NCI-H128 (cell line): Measurements from ENCODE around the gene RDM1.
"Not testable (repeated sequence)": the region's sequence is repeated elsewhere in the genome, so short reads cannot be mapped to it uniquely, and the experiment has no call there.

Experiments
- DNase-seq: peaks from one replicate; lab custom pipeline; 2025; ENCODE audit not compliant: unreplicated experiment; lab: John Stamatoyannopoulos, UW

RDM1 gene

DNA sequence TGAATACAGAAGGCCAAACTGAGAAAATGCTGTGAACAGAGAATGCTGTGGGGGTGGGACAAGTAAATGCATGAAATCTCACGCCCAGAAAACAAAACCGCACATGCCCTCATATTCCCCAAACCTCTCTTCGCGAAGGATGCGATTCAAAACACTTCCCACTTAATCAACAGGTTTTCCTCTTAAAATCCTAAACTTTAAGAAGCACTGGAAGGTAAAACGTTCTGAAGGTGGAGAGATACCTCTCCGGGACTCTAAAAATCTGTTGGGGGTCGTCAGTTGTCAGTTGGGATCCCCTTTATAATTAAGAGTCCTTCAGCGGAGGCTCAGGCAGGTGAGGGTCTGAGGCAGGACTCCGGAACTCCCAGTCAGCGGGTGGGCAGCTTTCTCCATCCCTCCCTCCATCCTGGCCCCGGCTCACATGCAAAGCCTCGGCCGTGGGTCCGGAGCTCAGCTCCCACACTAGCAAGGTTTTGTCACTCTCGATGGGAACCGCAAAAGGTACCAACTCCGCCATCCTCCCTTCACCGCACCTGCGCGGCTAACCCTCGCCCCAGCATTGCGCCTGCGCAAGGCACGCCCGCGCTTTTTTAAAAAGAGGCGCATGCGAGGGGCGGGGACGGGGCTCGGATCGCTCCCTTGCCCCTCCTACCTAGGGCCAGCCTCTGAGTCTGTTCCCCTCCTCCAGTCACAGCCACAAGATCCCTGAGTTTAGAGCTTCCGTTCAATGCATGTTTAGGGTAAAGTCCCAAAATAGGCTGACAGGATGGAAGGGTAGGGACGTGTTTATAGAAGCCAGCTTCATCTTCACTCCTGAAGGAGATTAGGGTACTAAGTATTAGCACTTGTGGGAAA, at the start of gene RDM1:
RDM1 (minus strand) TSS at position 563 of the 855 bp plus-strand sequence; CDS start at position 517, 46 bp downstream.
- DNase-seq, result peak; percentile 51

- DNase-seq, result no peak
Measured at GRCh38 chr17:35978346-35978745, 47.8 kb upstream of the RDM1 start.

DNA sequence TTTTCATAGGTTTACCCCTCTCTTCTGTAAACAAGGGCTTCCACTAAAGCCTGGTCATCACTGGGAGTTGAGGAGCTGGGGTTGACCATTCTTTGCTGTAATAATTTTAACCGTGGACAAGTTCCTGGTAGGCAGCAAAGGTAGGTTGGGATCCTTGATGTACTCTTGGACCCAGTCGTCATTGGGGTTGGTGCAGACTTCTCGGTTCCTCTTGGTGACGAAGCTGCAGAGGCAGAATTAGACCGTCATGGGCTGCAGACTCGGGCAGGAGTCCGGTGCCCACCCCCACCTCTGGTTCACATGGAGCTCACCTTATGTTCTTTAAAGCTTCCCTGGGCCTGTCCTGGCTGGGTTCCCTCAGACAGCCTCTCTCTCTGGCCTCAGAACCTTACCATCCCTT, 46.9 kb upstream of the RDM1 start:
- no peak for DNase-seq

- DNase-seq, result no peak
Measured at GRCh38 chr17:35973333-35974260, 43.0 kb upstream of the RDM1 start.

DNA sequence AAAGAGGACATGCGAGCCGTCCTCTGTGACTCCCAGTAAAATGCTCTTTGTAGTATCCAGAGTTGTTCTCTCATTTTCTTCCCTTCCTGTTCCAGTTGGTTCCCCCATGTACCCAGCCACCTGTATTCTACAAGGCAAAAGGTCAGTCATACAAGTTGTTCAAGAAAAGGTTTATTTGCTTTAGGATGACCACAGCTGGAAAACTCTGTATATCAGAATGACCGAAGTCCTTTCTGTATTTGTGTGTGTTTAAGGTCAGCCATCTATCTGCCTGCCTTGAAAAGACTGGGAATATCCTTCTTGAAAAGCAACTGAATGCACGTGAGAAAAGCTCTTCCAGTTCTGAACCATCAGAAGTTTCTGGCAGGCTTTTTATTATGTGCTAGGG, 42.4 kb upstream of the RDM1 start:
- no peak for DNase-seq

- no peak for DNase-seq
Measured at GRCh38 chr17:35972535-35972934, 42.0 kb upstream of the RDM1 start.

- DNase-seq, result no peak
Measured at GRCh38 chr17:35972066-35972465, 41.5 kb upstream of the RDM1 start.

DNA sequence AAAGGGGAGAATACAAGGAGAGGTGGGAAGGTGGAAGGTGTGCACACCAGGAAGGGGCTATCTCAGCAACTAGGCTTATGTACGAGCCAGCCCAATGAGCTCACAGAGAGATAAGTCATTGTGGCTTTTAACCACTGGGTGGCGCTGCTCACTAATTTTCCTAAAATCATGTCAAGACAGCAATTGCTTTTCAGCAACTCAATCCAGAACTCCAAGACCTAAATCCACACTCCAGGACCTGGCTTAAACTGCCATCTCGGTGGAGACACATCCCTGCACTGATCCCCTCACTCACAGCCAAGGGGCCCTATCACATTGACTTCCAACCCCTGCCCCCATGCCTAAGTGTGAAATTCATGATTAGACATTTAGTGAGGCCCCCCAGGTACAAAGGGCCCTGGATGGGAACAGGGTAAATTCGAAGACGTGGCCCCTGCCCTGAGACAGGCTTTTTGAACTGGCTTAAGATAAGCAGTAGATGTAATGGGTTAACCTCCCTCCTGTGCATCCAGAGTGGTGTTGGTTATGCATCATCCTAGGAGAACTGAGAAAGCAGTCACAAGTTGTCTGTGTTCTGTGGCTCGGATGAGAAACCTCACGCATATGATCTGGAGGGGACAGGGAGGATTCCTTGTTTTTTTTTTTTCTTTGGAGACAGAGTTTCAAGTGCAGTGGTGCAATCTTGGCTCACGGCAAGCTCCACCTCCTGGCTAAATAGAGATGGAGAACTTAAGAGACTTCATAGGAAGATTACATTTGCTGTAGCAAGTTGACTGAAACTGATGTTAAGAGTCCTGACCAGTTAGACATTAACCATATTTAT, 39.2 kb upstream of the RDM1 start:
- peak; percentile 61 for DNase-seq

DNA sequence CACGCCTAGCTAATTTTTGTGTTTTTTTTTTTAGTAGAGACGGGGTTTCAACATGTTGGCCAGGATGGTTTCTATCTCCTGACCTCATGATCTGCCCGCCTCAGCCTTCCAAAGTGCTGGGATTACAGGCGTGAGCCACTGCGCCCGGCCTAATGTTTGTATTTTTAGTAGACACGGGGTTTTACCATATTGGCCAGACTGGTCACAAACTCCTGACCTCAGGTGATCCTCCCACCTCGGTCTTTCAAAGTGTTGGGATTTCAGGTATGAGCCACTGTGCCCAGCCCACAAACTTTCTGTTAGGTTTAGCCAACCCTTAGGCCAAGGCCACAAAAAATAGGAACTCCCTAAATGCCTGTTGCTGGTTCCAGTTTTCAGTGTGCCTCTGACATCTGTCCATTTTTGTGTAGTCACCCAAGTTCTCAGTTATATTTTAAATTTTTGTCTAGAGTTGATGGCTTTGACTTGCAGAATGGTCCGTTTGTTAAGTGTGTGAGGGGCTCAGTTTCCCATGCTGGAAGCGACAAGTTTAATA, 38.0 kb upstream of the RDM1 start:
- no peak for DNase-seq

DNA sequence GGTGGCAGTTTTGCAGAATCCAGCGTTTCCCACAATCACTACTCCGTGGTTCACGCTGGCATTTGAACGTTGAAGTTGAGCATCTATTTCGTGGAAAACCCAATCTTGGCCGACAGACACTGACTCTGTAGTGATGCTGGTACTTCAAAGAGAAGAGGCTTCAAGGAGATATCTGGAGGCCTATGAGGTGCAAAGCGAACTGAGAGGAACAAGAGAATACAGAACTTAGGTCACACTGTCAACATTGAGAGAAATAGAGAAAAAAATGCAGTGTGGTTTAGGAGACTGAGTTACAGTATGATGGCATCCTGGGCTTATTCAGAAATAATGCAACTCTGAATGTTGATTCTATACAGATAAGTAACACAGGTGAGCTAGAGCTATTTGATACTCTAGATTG, 34.7 kb upstream of the RDM1 start:
- DNase-seq, result no peak

- DNase-seq, result no peak
Measured at GRCh38 chr17:35963663-35964062, 33.1 kb upstream of the RDM1 start.

GRCh38 chr17:35953720-35954119, 23.1 kb upstream of the RDM1 start:
- DNase-seq, result no peak

- DNase-seq, result no peak
Measured at GRCh38 chr17:35949401-35949800, 18.8 kb upstream of the RDM1 start.

- no peak for DNase-seq
Measured at GRCh38 chr17:35948092-35948491, 17.5 kb upstream of the RDM1 start.

- no peak for DNase-seq
Measured at GRCh38 chr17:35947156-35947585, 16.6 kb upstream of the RDM1 start.

DNA sequence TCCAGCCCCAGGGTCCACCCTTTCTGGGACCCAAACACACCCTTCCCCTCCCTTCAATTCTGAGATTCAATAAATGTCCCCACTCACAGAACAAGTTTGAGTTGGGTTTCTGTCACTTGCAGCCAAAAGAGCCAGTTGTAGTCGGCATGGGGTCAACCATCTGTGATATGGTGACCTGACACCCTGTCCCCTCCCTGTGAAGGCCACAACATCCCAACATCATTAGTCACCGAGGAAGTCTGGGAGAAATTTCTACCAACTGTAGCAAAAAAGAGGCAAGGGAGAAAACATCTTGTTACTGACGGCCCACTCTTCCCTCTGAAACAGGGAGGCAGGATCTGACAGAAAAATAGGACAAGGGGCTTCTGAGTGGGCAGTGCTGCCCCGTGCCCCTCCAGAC, 13.6 kb upstream of the RDM1 start:
- DNase-seq, result no peak

- DNase-seq, result no peak
Measured at GRCh38 chr17:35943537-35943936, 13.0 kb upstream of the RDM1 start, which contains the start of gene LYZL6. TSS of gene LYZL6 (minus strand) at chr17:35943713. CDS start at chr17:35939356, 4,357 bp downstream.

DNA sequence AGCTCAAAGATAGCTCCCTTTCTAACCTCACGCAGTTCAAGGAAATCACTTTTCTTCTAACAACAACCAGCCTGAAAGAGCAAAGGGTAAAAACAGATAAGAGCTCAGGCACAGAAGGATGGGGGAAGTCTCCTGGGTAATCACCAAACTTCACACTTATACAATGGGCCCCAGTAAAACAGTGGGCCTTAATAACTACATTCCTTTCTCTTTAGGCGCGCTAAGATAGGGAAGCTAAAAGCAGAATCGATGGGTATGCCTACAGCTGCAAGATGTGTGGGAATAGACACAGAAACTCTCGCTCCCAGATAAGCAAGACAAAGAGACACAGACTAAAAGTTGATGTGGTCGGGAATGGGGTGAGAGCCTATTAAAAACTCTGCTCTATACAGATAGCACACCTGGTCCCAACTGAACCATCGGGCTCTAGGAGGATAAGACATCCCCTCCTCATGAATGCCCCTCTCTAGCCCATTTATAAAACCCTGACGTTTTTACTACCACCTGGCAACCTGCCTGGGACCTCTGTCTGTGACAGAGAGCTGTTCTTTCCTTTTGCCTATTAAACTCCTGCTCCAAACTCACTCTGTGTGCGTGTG, 12.1 kb upstream of the RDM1 start:
- no peak for DNase-seq

GRCh38 chr17:35938492-35938891, 7.9 kb upstream of the RDM1 start:
- not testable (repeated sequence) for DNase-seq

DNA sequence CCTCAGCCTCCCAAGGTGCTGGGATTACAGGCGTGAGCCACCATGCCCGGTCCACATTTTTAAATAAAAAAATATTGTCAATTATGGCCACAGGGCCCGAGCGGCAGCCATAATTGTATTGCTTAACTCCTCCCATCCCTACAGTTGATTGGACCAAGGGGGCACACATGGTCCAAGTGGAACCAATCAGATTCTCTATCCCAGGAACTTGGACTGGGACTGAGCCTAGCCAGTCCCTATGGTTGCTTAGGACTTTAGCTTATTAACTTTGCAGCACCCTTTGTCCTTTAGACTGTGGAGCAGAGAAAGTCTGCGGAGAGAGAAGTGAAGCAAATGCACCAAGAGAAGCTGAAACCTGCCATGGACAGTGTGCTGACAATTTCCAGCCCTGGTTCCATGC, 5.5 kb upstream of the RDM1 start:
- DNase-seq, result no peak
